Transverse colon (tissue), 4 donors: ENCODE measurements around the gene MCTP2. TPM values are rescaled to one million over a fixed set of nuclear protein-coding genes. Genes with fewer than 3 reads are reported as not detected.
A peak's percentile ranks its signal among the peaks of the same experiment; 100 is the strongest.

Source experiments
- DNase-seq: peaks from one replicate; pipeline ENCODE4 v3.0.0-alpha.2; 2019
- H3K27ac ChIP-seq, 4 donors: fragments of 200-600 bp; sonication (generic); 2 replicates each; pipeline ENCODE4 v1.5.1; 2016 to 2018; ENCODE audit warnings: inconsistent platforms in 4 of 4
- H3K27me3 ChIP-seq: fragments of 200-600 bp; sonication (generic); 2 replicates; pipeline ENCODE4 v1.5.1; 2017; ENCODE audit warnings: inconsistent platforms
- H3K36me3 ChIP-seq, 4 donors: fragments of 200-600 bp; sonication (generic); 2 replicates each; pipeline ENCODE4 v1.5.1; 2017 to 2019; ENCODE audit warnings: inconsistent platforms in 4 of 4
- H3K4me1 ChIP-seq, 4 donors: fragments of 200-600 bp; sonication (generic); 2 replicates each; pipeline ENCODE4 v1.5.1; 2017 to 2020; ENCODE audit warnings: inconsistent platforms in 4 of 4
- H3K4me3 ChIP-seq, 4 donors: fragments of 200-600 bp; sonication (generic); 1 replicate in 1 of 4; 2 replicates in 3 of 4; pipeline versions ENCODE4 v1.5.1 to v1.6.1; 2017 to 2019; ENCODE audit warnings: inconsistent platforms in 4 of 4
- H3K9me3 ChIP-seq, 2 donors: fragments of 200-600 bp; sonication (generic); 2 replicates each; pipeline ENCODE4 v1.5.1; 2017 to 2019; ENCODE audit warnings: inconsistent platforms in 2 of 2
- CTCF ChIP-seq, 5 experiments: fragments of 200-600 bp in 3 of 5; fragments of 450-650 bp in 2 of 5; sonication (generic) in 3 of 5; IDR thresholded peaks; 1 replicate in 2 of 5; 2 replicates in 3 of 5; pipeline ENCODE4 v1.5.1; 2016 to 2017; ENCODE audit warnings: antibody characterized with exemption in 5 of 5, inconsistent platforms in 3 of 5, mild to moderate bottlenecking in 2 of 5, moderate library complexity in 1 of 5
- EP300 ChIP-seq: sonication (generic); formaldehyde crosslinking; IDR thresholded peaks from one replicate; pipeline ENCODE4 v1.6.1; 2017; ENCODE audit warnings: antibody characterized with exemption, low read depth
- POLR2A ChIP-seq: fragments of 450-650 bp; IDR thresholded peaks from one replicate; pipeline ENCODE4 v1.6.1; 2016; ENCODE audit warnings: antibody characterized with exemption, mild to moderate bottlenecking, moderate library complexity
- POLR2AphosphoS5 ChIP-seq, 3 donors: sonication (generic); formaldehyde crosslinking; IDR thresholded peaks; one replicate each; pipeline ENCODE4 v1.6.1; 2016; ENCODE audit warnings: antibody characterized with exemption in 3 of 3
- WGBS, 2 donors: methylation state at CpG; one replicate each; pipeline ENCODE4 v1.1.5; 2018; ENCODE audit warnings: low coverage in 1 of 2; 5-methylcytosine and 5-hydroxymethylcytosine counted together
- in situ Hi-C, 4 donors: fragments of 200-750 bp; cut with MboI; loops; one replicate each; pipeline versions ENCODE4 v1.15.0 to v1.15.1; 2017; ENCODE audit warnings: low sequenced_read_pairs in 3 of 4, low pct_ligation_motif_present in 1 of 4, low pct_unique_long_range_greater_than_20kb in 1 of 4
- intact Hi-C: fragments of 100-400 bp; cut with DNase I; formaldehyde crosslinking; loops from one replicate; pipeline ENCODE4 v1.15.1; 2023; ENCODE audit warnings: low total_unique reads
- total RNA-seq, 4 donors: library from RNA; depleted of rRNA; stranded (reverse); fragments of >200 nt; gene quantifications; one replicate each; pipeline ENCODE4 v1.1.0, GENCODE V29; 2016

The MCTP2 gene
- total RNA-seq, 4 donors from 2014 or later = 108 to 409 (median 144) TPM

- TF ChIP-seq EP300 = no peak
- TF ChIP-seq POLR2AphosphoS5 (IDR thresholded peaks at IDR 0.05) = peak in 1 of 3 donors; percentile 10
- WGBS, 2 donors = 38 to 46% methylated on average over 2 of the region's 2 CpGs
- in situ Hi-C loops = loop anchor here in 2 of 4 donors (5.0 to 10.0 kb wide), 2 partner anchors 155 to 157 kb away; no protein-coding TSS in a partner anchor
- DNase-seq = no peak
- intact Hi-C loops = loop anchor here (10.0 kb wide), 1 partner anchor 1287 kb away; no protein-coding TSS in a partner anchor
- H3K36me3 ChIP-seq = peaks cover 0 to 3% (median 0%) of the 10 kb centered on the region in 4 donors
- no peak overlapping the region for H3K4me3 ChIP-seq
- H3K27me3 ChIP-seq = no peaks in the 10 kb centered on the region
- H3K9me3 ChIP-seq = no peaks in the 10 kb centered on the region
- H3K4me1 ChIP-seq = peaks cover 7 to 34% (median 22%) of the 10 kb centered on the region in 4 donors
- peak overlapping the region in 3 of 4 donors; percentile 19 to 37 (median 20) for H3K27ac ChIP-seq
Observed at GRCh38 chr15:94322141-94322540, 90.8 kb downstream of the MCTP2 start.

GRCh38 chr15:94323076-94323475 lies 91.7 kb downstream of the MCTP2 start:
- in situ Hi-C loops = loop anchor here in 2 of 4 donors (5.0 to 10.0 kb wide), 2 partner anchors 156 to 158 kb away; no protein-coding TSS in a partner anchor
- TF ChIP-seq POLR2A (no peak), CTCF (IDR thresholded peaks at IDR 0.05) (peak in 1 of 5 experiments; percentile 11), POLR2AphosphoS5 (IDR thresholded peaks at IDR 0.05) (no peak), EP300 (no peak)
- Histone ChIP-seq H3K4me3 (no peak overlapping the region), H3K27ac (peak overlapping the region in 1 of 4 donors; percentile 4), H3K27me3 (no peaks in the 10 kb centered on the region), H3K4me1 (peaks cover 7 to 34% (median 22%) of the 10 kb centered on the region in 4 donors), H3K9me3 (no peaks in the 10 kb centered on the region), H3K36me3 (no peaks in the 10 kb centered on the region)
- DNase-seq = no peak
- intact Hi-C loops = loop anchor here (10.0 kb wide), 1 partner anchor 1288 kb away; no protein-coding TSS in a partner anchor

GRCh38 chr15:94324117-94324826 lies 92.9 kb downstream of the MCTP2 start:
- 26 to 30% methylated on average over 6 to 17 of the region's 17 CpGs for WGBS, 2 donors
- TF ChIP-seq POLR2AphosphoS5 (IDR thresholded peaks at IDR 0.05) (no peak), EP300 (no peak), CTCF (IDR thresholded peaks at IDR 0.05) (peak; percentile 86 to 94 (median 91)), POLR2A (no peak)
- no peaks in the 10 kb centered on the region for H3K27me3 ChIP-seq
- intact Hi-C loops (loop anchor here (10.0 kb wide), 1 partner anchor 1289 kb away; no protein-coding TSS in a partner anchor), in situ Hi-C loops (loop anchor here in 2 of 4 donors (5.0 to 10.0 kb wide), 2 partner anchors 157 to 159 kb away; no protein-coding TSS in a partner anchor)
- H3K36me3 ChIP-seq = no peaks in the 10 kb centered on the region
- H3K27ac ChIP-seq = peak overlapping the region in 2 of 4 donors; percentile 53 to 64
- H3K4me3 ChIP-seq = no peak overlapping the region
- H3K4me1 ChIP-seq = peaks cover 7 to 34% (median 22%) of the 10 kb centered on the region in 4 donors
- no peaks in the 10 kb centered on the region for H3K9me3 ChIP-seq
- peak; percentile 68 for DNase-seq

- WGBS, 2 donors = 49 to 63% methylated on average over 9 to 14 of the region's 15 CpGs
- DNase-seq = peak; percentile 82
- intact Hi-C loops = loop anchor here (5.0 to 10.0 kb wide), 2 partner anchors 158 to 1290 kb away; no protein-coding TSS in a partner anchor
- H3K4me3 ChIP-seq = no peak overlapping the region
- peak overlapping the region in 3 of 4 donors; percentile 50 to 64 (median 53) for H3K27ac ChIP-seq
- in situ Hi-C loops = loop anchor here in 2 of 4 donors (5.0 to 10.0 kb wide), 2 partner anchors 158 to 160 kb away; no protein-coding TSS in a partner anchor
- H3K27me3 ChIP-seq = no peaks in the 10 kb centered on the region
- no peaks in the 10 kb centered on the region for H3K36me3 ChIP-seq
- H3K4me1 ChIP-seq = peaks cover 7 to 34% (median 22%) of the 10 kb centered on the region in 4 donors
- TF ChIP-seq EP300 (no peak), POLR2A (no peak), POLR2AphosphoS5 (IDR thresholded peaks at IDR 0.05) (no peak), CTCF (IDR thresholded peaks at IDR 0.05) (no peak)
- no peaks in the 10 kb centered on the region for H3K9me3 ChIP-seq
Observed at GRCh38 chr15:94324835-94325767, 93.7 kb downstream of the MCTP2 start.
